ENCODE results near the gene GM2A.

GRCh38 chr5:151288180-151288579 lies 35.2 kb downstream of the GM2A start:
- TF ChIP-seq CTCF (IDR thresholded peaks at IDR 0.05), result no peak
- no peak for TF ChIP-seq POLR2A (IDR thresholded peaks at IDR 0.05)
- no peak for TF ChIP-seq EP300 (IDR thresholded peaks at IDR 0.05)
